Fibroblast of skin of left quadriceps (primary cell): Measurements from ENCODE around the gene ZGPAT.

Experiments used
- DNase-seq, 2 experiments: peaks; one replicate each; pipeline ENCODE4 v3.0.0-alpha.2; 2013; ENCODE audit warnings: low read depth in 2 of 2

Gene ZGPAT

GRCh38 chr20:63678667-63679465, 29.0 kb upstream of the ZGPAT start:
- DNase-seq, result no peak

DNA sequence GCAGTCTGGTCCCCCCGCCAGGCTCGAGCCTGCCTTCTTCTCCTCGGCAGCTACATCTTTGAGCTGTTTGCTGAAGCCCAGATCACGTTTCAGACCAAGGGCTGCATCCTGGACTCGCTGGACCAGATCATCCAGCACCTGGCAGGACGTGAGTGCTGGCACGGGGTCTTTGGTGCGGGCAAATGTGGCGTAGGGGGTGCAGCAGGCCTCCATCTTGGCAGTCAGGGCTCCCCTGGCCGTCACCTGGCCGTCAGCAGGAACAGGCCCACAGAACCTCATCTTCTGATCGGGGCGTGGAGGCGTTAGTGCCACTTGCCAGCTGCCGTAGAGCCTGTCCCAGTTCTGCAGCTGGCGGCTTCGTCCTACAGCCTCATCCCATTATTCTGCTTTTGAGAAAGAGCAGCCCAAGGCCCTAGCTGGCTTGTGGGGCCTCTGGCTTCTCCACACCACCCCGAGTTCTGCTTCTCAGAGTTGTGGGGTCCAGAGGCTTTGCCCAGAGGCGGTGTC, 28.0 kb upstream of the ZGPAT start:
- no peak for DNase-seq

GRCh38 chr20:63680427-63680826, 27.4 kb upstream of the ZGPAT start:
- no peak for DNase-seq

DNA sequence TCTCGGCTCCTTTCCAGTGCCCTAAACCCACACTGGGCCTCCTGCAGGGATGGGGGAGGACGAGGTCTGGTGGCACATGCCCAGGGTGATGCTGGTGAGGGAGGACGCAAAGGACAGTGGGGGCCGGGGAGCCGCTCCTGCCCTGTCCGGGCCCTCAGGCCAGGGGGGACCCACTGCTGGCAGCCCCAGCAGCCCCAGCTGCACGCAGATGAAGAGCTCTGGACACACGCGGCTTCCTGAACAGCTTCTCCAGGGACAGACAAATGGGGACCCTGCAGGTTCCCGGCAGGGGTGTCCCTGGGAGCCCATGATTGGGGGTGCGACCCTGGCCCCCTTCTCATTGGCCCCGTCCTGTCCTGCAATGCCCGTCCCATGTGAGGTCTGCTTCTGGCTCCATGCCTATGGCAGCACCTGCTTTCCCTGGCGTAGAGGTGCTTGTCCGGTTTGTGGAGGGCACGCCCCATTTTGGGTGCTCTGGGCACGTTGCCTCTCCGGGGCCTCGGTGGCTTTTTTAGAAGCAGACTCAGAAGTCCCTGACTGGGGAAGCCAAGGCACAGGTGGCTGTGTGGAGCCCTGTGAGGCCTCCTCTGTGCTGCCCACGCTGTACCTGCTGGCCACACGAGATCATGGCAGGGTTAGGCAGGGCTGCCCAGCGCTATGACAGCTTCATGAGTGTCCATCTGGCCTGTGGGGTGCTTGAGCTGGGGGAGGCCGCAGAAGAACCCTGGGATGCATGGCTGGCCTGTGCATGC, 26.8 kb upstream of the ZGPAT start:
- DNase-seq, result no peak

DNA sequence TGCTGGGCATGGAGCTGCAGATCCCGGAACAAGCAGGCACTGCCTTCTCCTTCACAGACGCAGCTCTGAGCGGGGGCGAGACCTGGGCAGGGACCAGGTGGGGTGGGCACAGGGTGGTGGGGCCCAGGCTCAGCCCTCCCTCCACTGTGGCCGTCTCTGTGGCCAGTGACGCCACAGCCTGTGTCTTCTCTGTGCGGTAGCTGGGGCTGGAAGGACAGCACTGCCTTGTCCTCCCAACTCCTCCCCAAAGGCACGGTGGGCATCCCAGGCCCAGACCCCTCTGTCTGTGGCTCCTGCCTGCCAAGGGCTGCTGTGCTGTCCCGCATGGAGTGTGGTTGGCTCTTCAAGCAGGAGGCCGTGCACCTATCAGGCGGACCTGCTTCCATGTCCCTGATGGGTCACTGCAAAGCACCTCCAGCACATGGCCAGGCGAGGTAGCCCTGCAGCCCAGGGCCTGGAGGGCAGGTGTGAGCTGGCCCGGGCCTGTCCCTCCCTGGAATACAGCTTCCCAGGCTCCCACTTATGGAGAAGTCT, 26.2 kb upstream of the ZGPAT start:
- DNase-seq, result no peak

DNA sequence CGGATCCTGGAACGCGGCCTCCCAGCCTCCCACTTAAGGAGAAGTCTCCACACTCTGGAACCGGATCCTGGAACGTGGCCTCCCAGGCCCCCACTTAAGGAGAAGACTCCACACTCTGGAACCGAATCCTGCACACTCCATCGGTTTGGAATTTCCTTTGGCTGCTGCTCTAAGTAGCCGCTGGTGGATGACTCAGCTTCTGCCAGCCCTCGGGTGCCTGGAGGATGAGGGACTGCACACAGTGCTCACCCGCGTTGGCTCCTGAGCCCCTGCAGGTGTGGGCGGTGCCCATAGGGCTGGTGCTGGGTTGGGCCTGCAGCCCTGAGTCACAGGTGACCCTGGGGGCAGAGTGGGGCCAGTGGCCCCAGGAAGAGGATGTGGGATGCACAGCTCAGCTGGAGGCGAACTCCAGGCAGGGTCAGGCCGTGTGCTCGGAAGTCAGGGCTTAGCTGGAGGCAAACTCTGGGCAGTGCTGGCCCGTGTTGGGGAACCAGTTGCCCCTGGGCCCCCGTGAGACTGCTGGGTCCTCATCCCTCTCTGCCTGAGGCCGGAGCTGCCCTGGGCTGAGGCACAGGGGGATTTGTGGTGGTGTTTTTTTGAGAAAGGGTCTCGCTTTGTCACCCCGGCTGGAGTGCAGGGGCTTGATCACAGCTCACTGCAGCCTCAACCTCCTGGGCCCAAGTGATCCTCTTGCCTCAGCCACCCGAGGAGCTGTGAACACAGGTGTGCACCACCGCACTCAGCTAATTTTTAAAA, 25.3 kb upstream of the ZGPAT start:
- DNase-seq, result peak; percentile 89 to 90

DNA sequence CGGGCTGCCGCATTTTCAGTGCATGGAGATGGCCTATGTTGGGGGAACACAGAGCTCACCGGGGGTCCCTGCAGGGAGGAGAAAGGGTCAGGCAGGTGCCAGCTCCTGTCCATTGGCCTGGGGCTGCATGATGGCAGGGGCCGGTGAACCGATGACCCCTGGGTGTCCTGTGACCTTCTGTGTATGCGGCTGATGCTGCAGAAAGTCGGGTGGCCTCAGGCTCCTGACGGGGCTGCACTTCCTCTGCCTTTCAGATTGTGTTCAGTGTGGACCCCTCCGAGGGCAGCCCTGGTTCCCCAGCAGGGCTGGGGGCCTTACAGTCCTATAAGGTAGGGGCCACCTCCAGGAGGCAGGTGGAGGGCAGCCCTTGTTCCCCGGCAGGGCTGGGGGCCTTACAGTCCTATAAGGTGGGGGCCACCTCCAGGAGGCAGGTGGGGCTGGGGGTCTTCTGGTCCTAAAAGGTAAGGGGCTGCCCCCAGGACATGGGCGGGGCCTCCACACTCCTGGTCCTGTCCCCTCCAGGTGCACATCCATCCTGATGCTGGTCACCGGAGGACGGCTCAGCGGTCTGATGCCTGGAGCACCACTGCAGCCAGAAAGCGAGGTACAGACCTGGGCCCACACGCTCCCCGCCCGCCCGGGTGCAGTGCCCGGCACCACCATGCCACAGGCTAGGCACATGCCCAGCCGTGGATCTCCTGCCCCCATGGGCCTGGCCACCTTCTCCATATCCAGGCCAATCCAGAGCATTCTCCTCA, 22.4 kb upstream of the ZGPAT start:
- no peak for DNase-seq

- DNase-seq, result no peak
Measured at GRCh38 chr20:63686094-63686491, 21.7 kb upstream of the ZGPAT start.

DNA sequence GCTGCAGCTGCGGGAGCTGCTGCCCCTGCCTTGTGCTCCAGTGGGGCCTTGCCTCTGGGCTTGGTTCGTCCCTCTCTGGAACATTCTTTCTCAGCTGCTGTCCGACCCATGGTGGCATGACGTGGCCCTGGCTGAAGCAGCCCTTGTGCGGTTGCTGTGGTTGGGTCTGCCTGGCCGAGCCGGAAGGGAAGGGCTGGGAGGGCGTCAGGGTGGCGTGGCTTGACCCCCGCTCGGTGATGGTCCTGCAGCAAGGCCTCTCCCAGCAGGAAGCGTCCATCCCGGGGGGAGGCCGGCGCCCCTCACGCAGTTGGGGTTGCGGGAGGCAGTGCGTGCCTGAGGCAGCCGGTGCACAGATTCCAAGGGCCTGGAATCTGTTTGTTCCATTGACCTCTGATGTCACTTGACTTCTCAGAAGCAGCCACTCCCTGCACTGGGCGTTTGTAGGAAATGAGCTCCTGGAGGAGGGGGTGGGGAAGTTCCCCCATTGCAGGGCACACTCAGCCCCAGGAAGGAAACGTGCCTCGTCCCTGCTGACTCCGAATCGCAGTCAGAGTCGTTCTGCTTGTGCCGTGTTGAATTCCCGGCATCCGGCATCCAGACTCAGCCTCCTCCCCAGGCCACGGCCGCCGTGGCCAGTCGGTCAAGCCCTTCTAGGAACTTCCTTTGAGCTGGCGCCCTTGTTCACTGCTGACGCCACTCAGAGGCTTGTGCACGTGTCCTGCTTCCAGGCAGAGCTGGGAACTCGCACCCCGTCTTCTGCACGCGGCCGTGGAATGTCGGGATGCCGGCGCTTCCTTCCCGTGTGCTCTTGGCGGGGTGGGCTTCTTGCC, 21.1 kb upstream of the ZGPAT start:
- DNase-seq, result no peak

DNA sequence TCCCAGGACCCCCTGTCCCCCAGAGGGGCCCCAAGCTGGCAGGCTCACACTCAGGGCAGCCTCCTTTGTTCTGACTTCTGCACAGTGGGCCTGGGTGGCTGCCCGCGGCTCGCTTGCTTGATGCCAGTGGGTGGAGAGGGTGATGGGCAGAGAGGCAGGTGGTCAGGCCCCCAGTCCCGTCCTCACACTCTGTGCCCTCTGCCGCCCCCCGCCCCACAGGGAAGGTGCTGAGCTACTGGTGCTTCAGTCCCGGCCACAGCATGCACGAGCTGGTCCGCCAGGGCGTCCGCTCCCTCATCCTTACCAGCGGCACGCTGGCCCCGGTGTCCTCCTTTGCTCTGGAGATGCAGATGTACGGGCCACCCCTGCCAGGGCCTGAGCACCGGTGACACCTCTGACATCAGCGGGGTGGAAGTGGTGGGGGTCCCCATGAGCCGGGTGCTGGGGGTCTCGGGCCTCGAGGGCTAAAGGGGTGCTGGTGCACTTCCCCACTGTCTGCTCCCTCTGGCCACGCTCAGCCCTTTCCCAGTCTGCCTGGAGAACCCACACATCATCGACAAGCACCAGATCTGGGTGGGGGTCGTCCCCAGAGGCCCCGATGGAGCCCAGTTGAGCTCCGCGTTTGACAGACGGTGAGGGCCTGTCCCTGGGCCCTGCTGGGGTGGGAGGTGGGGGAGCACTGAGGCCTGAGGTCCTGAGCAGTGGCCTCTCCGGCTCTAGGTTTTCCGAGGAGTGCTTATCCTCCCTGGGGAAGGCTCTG, 20.2 kb upstream of the ZGPAT start:
- DNase-seq, result no peak

DNA sequence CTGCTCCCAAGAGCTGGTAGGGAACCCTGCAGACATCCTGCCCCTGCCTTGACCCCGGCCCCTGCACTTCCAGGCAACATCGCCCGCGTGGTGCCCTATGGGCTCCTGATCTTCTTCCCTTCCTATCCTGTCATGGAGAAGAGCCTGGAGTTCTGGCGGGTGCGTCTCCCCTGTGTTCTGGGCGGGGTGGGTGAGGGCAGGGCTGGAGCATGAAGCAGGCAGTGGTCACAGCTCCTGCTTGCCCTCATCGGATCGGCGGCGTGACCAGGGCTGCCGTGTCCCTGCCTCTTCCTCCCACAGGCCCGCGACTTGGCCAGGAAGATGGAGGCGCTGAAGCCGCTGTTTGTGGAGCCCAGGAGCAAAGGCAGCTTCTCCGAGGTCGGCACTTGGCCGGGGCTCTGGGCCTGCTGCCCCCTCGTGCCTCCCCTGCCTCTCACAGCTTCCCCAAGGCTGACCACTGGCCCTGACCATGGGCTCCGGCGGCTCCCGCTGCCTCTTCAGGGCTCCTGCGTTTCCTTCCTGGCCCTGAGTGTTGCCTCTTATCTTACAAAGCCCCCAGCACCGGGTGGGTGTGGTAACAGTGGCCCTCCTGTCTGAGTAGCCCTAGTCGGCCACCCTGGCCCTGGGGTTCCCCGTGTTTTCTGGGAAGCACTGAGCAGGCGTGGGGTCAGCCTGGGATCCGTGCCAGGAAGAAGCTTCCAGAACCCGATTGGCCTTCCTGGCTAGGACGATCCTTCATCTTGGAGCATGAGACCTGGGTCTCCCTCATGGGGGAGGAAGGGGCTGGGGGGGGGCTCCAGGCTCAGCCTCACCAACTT, 19.4 kb upstream of the ZGPAT start:
- no peak for DNase-seq

GRCh38 chr20:63689046-63690002, 18.5 kb upstream of the ZGPAT start:
- DNase-seq, result no peak

DNA sequence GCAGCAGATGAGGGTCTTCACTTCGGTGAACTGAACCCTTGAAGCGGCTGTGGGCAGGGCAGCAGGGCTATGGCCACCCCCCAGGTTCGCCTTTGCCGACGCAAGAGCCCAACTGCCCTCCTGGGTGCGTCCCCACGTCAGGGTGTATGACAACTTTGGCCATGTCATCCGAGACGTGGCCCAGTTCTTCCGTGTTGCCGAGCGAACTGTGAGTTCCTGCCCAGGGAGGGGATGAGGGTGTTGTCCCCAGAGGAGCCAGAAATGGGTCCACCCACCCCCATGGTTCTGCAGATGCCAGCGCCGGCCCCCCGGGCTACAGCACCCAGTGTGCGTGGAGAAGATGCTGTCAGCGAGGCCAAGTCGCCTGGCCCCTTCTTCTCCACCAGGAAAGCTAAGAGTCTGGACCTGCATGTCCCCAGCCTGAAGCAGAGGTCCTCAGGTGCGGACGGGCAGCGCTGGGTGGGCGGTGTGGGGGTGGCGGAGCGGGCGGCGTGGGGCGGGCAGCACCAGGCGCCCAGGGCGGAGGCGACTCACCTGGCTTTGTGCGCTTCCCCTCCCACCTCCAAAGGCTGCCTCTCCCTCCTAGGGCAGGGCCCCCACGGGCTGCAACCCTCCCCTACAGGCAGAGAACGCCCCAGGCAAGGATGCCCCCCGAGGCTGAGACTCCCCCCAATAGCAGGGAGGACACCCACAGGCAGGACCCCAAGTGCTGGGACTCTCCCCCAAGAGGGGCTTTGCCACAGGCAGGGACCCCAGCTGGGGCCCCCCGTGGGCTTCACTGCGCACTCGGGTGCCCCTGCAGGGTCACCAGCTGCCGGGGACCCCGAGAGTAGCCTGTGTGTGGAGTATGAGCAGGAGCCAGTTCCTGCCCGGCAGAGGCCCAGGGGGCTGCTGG, 17.6 kb upstream of the ZGPAT start:
- no peak for DNase-seq

DNA sequence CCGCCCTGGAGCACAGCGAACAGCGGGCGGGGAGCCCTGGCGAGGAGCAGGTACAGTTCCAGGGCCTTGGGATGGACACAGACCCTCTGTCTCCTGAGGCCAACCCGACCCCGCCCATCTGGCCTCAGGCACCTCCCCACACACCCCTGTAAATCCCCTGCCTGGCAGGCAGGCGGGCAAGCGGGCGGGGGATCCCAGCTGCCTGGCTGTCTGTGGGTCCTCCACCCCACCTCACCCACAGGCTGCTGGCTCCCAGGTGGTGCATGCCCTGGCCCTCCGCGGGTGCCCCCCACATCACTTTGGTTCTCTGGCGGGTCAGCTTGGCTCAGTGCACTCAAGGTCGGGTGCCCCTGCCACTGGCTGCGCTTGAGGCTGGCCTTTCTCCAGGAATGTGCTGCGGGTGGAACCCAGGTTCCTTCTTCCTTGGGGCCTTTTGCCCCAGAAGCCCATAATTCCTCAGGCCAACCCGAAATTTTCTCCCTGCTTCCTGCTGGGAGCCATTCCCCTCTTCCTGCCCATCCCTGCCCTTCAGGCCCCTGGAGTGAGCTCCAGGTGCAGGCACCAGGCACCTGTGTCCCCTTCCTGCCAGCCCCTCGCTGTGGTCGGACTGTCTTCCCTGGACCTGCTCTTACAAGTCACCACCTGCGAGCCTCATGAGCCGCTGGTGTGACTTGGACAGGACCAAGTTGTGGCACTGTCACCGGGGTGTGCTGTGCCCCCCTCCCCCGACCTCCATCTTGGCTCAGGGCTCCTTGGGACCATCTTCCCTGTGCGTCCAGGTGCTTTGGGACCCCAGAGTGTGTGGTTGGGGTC, 16.7 kb upstream of the ZGPAT start:
- no peak for DNase-seq

- DNase-seq, result no peak
Measured at GRCh38 chr20:63691711-63692435, 16.0 kb upstream of the ZGPAT start.
